ENCODE measurements around the gene ROPN1L.

DNA sequence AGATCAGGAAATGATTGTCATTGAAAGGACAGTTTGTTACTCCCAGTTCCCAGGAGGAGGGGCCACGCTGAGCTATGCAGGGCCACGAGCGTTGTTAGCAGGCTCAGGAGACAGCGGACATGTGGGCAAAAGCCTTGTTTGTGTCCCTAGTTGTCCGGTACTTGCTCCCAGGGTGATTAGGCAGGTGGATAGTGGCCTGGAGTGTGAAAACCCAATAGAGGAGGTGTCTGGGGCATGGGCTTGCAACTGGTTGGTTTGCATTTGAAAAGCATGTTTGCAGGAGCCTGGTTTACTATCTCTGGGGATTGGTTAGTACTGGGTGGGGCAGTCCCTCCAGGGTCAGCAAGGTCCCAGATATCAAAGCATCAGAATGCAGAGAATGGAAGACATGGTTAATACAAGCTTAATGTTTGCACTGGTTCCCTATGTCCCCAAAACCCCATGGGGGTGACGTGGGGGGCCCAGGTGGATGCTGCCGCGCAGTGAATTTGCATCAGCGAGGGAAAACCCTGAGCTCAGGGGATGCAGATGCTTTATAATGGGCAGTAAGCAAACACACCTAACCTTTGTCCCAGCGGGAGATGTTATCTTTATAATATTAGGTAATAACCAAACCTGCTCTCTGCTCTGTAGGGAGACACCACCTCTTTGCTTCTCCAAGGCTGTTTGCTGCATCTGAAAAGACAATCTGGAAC is 39.7 kb downstream of the ROPN1L start:
- TF ChIP-seq, protein P1, sequence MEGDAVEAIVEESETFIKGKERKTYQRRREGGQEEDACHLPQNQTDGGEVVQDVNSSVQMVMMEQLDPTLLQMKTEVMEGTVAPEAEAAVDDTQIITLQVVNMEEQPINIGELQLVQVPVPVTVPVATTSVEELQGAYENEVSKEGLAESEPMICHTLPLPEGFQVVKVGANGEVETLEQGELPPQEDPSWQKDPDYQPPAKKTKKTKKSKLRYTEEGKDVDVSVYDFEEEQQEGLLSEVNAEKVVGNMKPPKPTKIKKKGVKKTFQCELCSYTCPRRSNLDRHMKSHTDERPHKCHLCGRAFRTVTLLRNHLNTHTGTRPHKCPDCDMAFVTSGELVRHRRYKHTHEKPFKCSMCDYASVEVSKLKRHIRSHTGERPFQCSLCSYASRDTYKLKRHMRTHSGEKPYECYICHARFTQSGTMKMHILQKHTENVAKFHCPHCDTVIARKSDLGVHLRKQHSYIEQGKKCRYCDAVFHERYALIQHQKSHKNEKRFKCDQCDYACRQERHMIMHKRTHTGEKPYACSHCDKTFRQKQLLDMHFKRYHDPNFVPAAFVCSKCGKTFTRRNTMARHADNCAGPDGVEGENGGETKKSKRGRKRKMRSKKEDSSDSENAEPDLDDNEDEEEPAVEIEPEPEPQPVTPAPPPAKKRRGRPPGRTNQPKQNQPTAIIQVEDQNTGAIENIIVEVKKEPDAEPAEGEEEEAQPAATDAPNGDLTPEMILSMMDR (conservative IDR thresholded peaks at IDR 0.05 in 1 of 2, IDR thresholded peaks at IDR 0.05 in 1 of 2; ENCODE audit: extremely low read depth in 1 of 2, insufficient read depth in 1 of 2, low read depth in 1 of 2, low read length in 2 of 2): no peak
- TF ChIP-seq EZH2 (IDR thresholded peaks at IDR 0.05; ENCODE audit: borderline replicate concordance, low read length): no peak
